ENCODE measurements around the gene SKA1.
"Not testable (repeated sequence)": the region's sequence is repeated elsewhere in the genome, so short reads cannot be mapped to it uniquely, and the experiment has no call there.

SKA1 gene

DNA sequence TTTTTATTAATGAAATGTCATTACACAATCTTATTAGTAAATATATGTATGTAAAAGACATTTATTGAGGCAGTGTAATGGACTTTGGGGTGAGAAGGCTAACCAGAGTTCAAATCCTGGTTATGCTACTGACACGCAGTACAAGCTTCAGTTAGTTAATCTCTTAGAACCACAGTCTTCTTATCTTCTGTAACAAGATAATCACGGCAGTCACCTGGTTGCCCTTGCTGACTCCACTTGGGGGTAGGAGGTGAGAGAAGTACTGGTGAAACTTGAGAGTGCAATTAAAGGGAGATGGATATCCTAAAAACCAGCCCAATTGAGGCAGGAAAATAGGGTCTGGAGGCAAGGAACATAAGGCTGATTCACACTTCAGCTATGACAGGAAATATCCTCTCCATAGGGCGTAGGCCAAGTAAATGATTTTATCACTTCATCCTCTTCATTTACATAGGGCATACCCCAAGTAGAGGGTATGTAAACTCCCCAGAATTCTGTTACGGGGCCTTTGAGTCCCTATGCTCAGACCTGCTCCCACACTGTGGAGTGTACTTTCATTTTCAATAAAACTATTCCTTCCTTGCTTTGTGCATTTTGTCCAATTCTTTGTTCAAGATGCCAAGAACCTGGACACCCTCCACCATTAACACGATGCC, 21.3 kb downstream of the SKA1 start:
- Histone ChIP-seq H3K9ac (ENCODE audit: low read length) (no peak overlapping the region), H3K27me3 (ENCODE audit: control insufficient read depth, insufficient read depth, low read length) (peaks cover 38% of the 10 kb centered on the region), H3K36me3 (ENCODE audit: control insufficient read depth, low read depth, low read length) (peaks cover 10% of the 10 kb centered on the region), H3K9me3 (ENCODE audit: control insufficient read depth, low read depth, low read length) (no peaks in the 10 kb centered on the region), H3K4me1 (ENCODE audit: control insufficient read depth, low read depth, low read length) (peaks cover 34% of the 10 kb centered on the region), H3K27ac (ENCODE audit: low read length) (no peak overlapping the region), H3K4me3 (ENCODE audit: low read length) (no peak overlapping the region)

DNA sequence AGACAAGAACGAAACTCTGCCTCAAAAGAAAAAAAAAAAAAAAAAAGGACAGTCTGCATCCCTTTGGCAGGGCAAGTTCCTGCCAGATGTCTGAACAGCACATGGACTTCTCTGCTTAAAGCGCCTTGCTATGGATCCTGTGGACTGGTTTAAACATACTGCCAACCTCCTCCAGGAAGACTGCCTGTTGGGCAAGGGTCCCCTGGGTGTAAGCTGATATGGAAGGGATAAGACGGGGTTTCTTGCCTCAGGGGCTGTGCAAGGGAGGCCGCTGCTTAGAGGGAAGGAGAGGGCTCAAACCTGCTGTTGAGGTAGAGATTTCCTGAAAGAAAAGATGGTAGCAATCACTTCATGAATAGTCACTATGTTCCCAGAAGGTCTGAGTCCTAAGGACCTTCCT, 22.2 kb downstream of the SKA1 start:
- H3K27me3 ChIP-seq (ENCODE audit: control insufficient read depth, insufficient read depth, low read length) = peaks cover 47% of the 10 kb centered on the region
- no peaks in the 10 kb centered on the region for H3K9me3 ChIP-seq (ENCODE audit: control insufficient read depth, low read depth, low read length)
- H3K9ac ChIP-seq (ENCODE audit: low read length) = no peak overlapping the region
- H3K4me1 ChIP-seq (ENCODE audit: control insufficient read depth, low read depth, low read length) = peaks cover 42% of the 10 kb centered on the region
- no peak overlapping the region for H3K4me3 ChIP-seq (ENCODE audit: low read length)
- H3K27ac ChIP-seq (ENCODE audit: low read length) = no peak overlapping the region
- H3K36me3 ChIP-seq (ENCODE audit: control insufficient read depth, low read depth, low read length) = peaks cover under 1% of the 10 kb centered on the region

DNA sequence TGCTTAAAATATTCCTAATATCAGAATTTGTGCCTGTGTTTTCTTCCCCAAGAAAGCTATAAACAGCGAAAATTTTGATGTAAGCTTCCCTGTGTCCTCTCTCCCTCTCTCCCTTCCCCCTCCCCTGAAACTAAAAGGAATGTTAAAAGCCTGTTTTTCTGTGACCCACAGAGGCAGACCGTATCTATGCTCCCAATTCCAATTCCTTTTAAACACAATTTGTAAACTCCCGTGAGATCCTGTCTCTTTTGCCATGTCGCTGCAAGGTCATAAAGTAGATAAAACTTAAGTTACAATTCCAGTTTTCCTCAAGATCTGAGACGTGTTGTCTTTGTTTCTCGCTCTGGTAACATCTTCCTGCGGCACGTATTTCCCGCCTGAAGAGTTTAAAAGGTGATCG, 23.3 kb downstream of the SKA1 start:
- Histone ChIP-seq H3K27ac (ENCODE audit: low read length) (no peak overlapping the region), H3K4me1 (ENCODE audit: control insufficient read depth, low read depth, low read length) (peaks cover 49% of the 10 kb centered on the region), H3K9me3 (ENCODE audit: control insufficient read depth, low read depth, low read length) (no peaks in the 10 kb centered on the region), H3K27me3 (ENCODE audit: control insufficient read depth, insufficient read depth, low read length) (peaks cover 58% of the 10 kb centered on the region), H3K4me3 (ENCODE audit: low read length) (peak overlapping the region; percentile 58), H3K36me3 (ENCODE audit: control insufficient read depth, low read depth, low read length) (no peaks in the 10 kb centered on the region), H3K9ac (ENCODE audit: low read length) (peak overlapping the region; percentile 47)

DNA sequence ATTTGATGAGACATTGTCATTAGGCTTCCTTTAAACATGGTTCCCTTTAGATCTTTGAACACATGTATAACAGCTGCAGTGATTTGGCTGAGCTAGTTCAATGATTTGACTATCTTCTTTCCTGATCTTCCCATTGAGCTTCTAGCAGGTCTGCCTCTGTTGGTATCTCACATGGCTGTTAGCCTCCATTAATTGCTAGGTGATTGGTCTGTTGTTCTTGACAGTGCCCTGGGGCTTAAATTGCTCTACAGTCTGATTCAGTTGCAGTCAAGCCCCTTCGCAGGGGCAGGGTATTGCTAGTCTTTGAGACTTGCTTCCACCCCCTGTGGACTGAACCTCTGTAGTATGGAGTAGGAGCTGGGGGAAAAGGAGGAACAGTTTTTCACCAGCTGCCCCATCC, 24.1 kb downstream of the SKA1 start:
- Histone ChIP-seq H3K9ac (ENCODE audit: low read length) (no peak overlapping the region), H3K27ac (ENCODE audit: low read length) (no peak overlapping the region), H3K4me1 (ENCODE audit: control insufficient read depth, low read depth, low read length) (peaks cover 49% of the 10 kb centered on the region), H3K9me3 (ENCODE audit: control insufficient read depth, low read depth, low read length) (no peaks in the 10 kb centered on the region), H3K27me3 (ENCODE audit: control insufficient read depth, insufficient read depth, low read length) (peaks cover 67% of the 10 kb centered on the region), H3K4me3 (ENCODE audit: low read length) (peak overlapping the region; percentile 6), H3K36me3 (ENCODE audit: control insufficient read depth, low read depth, low read length) (no peaks in the 10 kb centered on the region)

DNA sequence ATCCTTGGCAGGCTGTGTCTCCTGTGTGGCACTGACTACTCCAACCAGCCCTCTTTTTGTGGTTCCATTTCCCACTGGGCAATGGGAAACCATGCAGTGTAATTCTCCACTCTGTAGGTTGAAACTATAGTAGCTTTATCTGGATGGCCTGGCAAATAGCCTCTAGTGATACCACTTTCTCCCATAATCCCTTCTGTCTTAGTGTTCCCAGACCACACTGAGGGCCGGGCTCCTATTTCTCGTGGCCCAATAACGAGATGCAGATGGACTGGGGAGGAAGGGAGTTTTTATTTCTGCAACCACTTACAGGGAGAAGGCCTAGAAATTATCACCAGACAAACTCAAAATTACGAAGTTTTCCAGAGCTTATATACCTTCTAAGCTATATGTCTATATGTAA, 24.7 kb downstream of the SKA1 start:
- Histone ChIP-seq H3K4me3 (ENCODE audit: low read length) (no peak overlapping the region), H3K36me3 (ENCODE audit: control insufficient read depth, low read depth, low read length) (no peaks in the 10 kb centered on the region), H3K27me3 (ENCODE audit: control insufficient read depth, insufficient read depth, low read length) (peaks cover 73% of the 10 kb centered on the region), H3K4me1 (ENCODE audit: control insufficient read depth, low read depth, low read length) (peaks cover 49% of the 10 kb centered on the region), H3K9me3 (ENCODE audit: control insufficient read depth, low read depth, low read length) (no peaks in the 10 kb centered on the region), H3K9ac (ENCODE audit: low read length) (no peak overlapping the region), H3K27ac (ENCODE audit: low read length) (no peak overlapping the region)

DNA sequence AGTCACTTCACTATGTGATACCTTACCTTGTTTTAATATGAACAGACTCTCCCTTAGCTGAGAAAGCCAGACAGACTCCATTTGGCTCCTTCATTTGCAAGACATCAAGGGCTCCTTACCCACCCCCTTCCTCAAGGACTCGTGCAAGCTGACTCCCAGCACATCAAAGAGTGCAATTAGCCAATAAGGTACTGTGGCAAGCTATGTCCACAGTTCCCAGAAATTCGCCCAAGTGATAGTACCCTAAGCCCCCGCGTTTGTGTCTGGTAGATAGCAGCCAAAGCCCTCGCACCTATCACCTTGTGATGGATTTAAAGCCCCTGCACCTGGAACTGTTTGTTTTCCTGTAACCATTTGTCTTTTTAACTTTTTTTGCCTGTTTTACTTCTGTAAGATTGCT, 25.6 kb downstream of the SKA1 start:
- not testable (repeated sequence) for H3K27ac ChIP-seq (ENCODE audit: low read length); H3K9me3 ChIP-seq (ENCODE audit: control insufficient read depth, low read depth, low read length); H3K9ac ChIP-seq (ENCODE audit: low read length); H3K36me3 ChIP-seq (ENCODE audit: control insufficient read depth, low read depth, low read length)
- Histone ChIP-seq H3K4me3 (ENCODE audit: low read length) (peak overlapping the region; percentile 47), H3K27me3 (ENCODE audit: control insufficient read depth, insufficient read depth, low read length) (peaks cover 81% of the 10 kb centered on the region), H3K4me1 (ENCODE audit: control insufficient read depth, low read depth, low read length) (peaks cover 52% of the 10 kb centered on the region)

DNA sequence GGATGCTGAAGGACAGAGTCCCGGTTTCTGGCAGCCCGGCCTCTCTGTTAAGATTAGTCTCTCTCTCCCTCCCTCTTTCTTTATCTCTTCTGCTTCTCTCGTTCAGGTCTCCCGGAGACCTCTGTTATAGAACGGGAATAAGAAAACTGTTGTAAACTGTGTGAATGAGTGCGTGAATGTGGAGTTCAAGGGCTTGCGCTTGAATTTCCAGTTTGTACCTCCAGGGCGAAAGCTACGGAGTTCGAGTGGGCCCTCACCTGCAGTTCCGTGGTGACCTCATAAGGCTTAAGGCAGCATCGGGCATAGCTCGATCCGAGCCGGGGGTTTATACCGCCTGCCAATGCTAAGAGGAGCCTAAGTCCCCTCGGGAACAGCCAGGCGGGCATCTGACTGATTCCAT, 26.4 kb downstream of the SKA1 start:
- no peaks in the 10 kb centered on the region for H3K9me3 ChIP-seq (ENCODE audit: control insufficient read depth, low read depth, low read length)
- no peak overlapping the region for H3K27ac ChIP-seq (ENCODE audit: low read length)
- peaks cover 85% of the 10 kb centered on the region for H3K27me3 ChIP-seq (ENCODE audit: control insufficient read depth, insufficient read depth, low read length)
- H3K9ac ChIP-seq (ENCODE audit: low read length) = no peak overlapping the region
- peak overlapping the region; percentile 47 for H3K4me3 ChIP-seq (ENCODE audit: low read length)
- H3K4me1 ChIP-seq (ENCODE audit: control insufficient read depth, low read depth, low read length) = peaks cover 61% of the 10 kb centered on the region
- no peaks in the 10 kb centered on the region for H3K36me3 ChIP-seq (ENCODE audit: control insufficient read depth, low read depth, low read length)

DNA sequence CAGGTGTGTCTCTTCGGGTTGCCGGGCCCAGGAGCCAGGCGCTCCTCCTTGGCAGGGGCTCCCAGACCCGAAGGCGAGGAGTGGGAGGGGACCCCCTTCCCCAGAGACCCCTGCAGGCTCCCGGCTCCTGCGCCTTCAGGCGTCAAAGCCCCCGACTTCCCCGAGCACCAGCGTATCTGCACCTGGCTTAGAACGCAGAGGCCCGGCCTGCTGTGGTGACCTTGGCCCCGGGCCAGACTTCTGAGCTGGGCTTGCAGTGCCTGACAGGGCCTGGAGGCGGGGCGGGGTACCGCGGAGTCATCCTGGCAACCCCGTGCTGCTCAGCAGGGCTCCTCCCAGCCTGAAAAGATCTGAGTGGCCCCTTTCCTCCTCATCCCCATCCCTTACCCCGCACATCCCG, 27.0 kb downstream of the SKA1 start:
- peaks cover 67% of the 10 kb centered on the region for H3K4me1 ChIP-seq (ENCODE audit: control insufficient read depth, low read depth, low read length)

DNA sequence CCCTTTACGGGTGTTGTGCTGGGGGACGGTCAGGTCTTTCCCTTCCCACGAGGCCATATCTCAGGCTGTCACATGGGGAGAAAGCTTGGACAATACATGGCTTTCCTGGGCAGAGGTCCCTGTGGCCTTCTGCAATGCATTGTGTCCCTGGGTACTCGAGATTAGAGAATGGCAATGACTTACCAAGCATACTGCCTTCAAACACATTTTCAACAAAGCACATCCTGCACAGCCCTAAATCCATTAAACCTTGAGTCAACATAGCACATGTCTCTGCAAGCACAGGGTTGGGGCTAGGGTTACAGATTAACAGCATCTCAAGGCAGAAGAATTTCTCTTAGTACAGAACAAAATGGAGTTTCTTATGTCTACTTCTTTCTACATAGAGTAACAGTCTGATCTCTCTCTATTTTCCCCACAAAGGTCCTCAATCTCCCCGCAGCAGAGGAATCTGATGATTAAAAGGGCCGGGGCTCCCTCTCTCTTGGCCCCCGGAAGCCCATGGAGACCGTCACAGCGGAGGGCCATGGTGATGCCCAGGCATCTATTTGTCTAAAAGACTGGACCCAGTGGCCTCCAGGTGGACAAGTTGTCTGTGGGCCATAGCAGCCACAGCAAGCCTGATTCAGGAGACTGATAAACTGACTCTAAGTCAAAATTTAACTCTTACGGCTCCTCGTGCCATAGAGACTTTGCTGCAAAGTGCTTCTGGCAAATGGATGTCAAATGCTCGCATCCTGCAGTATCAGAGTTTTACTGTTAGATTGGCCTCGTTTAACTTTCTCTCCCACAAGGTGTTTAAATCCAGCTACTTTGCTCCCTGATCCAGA, 30.1 kb downstream of the SKA1 start:
- Histone ChIP-seq H3K9ac (ENCODE audit: low read length) (peak overlapping the region; percentile 1), H3K27me3 (ENCODE audit: control insufficient read depth, insufficient read depth, low read length) (peaks cover 82% of the 10 kb centered on the region), H3K4me1 (ENCODE audit: control insufficient read depth, low read depth, low read length) (peaks cover 68% of the 10 kb centered on the region)
- not testable (repeated sequence) for H3K36me3 ChIP-seq (ENCODE audit: control insufficient read depth, low read depth, low read length); H3K9me3 ChIP-seq (ENCODE audit: control insufficient read depth, low read depth, low read length); H3K27ac ChIP-seq (ENCODE audit: low read length); H3K4me3 ChIP-seq (ENCODE audit: low read length)

More for the DNA sequence above, 27.0 kb downstream of the SKA1 start:
- peaks cover 91% of the 10 kb centered on the region for H3K27me3 ChIP-seq (ENCODE audit: control insufficient read depth, insufficient read depth, low read length)
- no peak overlapping the region for H3K9ac ChIP-seq (ENCODE audit: low read length)
- H3K36me3 ChIP-seq (ENCODE audit: control insufficient read depth, low read depth, low read length) = no peaks in the 10 kb centered on the region
- no peaks in the 10 kb centered on the region for H3K9me3 ChIP-seq (ENCODE audit: control insufficient read depth, low read depth, low read length)
- H3K4me3 ChIP-seq (ENCODE audit: low read length) = peak overlapping the region; percentile 47
- H3K27ac ChIP-seq (ENCODE audit: low read length) = no peak overlapping the region

DNA sequence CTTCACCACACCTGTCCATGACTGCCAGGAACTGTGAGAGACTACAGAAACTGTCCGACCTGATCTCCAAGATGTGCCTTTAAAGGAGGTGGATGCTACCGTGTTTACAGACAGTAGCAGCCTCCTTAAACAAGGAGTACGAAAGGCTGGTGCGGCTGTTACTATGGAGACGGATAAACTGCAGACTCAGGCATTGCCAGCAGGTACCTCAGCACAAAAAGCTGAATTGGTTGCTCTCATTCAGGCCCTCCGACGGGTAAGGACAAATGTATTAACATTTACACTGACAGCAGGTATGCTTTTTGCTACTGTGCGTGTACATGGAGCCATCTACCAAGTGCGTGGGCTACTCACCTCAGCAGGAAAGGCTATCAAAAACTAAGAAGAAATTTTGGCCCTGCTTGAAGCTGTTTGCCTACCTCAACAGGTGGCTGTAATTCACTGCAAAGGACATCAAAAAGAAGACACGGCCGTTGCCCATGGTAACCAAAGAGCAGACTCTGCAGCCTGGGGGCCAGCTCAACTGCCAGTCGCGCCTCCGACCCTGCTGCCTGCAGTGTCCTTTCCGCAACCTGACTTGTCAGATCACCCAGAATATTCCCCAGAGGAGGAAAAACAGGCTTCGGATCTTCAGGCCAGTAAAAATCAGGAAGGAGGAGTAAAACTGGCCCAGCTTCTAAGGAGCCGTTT, 30.9 kb downstream of the SKA1 start:
- Histone ChIP-seq H3K4me1 (ENCODE audit: control insufficient read depth, low read depth, low read length) (peaks cover 60% of the 10 kb centered on the region), H3K9me3 (ENCODE audit: control insufficient read depth, low read depth, low read length) (no peaks in the 10 kb centered on the region), H3K27ac (ENCODE audit: low read length) (no peak overlapping the region), H3K27me3 (ENCODE audit: control insufficient read depth, insufficient read depth, low read length) (peaks cover 75% of the 10 kb centered on the region), H3K9ac (ENCODE audit: low read length) (peak overlapping the region; percentile 1), H3K4me3 (ENCODE audit: low read length) (no peak overlapping the region), H3K36me3 (ENCODE audit: control insufficient read depth, low read depth, low read length) (no peaks in the 10 kb centered on the region)

DNA sequence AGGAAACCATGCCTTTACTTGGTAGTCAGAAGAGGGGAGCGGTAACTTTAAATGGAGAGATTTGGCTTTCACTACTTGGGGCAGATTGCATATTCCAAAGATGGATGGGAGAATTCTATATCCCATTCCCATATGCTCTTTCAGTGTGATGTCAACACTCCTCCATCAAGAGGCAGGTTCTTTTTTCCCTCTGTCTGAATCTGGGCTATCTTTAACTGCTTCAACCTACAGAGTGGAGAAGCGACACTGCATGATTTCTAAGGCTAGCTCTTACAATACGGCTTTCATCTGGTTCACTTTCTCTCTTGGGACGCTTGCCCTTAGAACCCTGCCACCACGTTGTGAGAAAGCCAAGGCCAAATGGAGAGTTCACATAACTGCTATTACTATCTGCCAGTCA, 34.4 kb downstream of the SKA1 start:
- H3K4me1 ChIP-seq (ENCODE audit: control insufficient read depth, low read depth, low read length) = peaks cover 41% of the 10 kb centered on the region

More for the DNA sequence above, 34.4 kb downstream of the SKA1 start:
- Histone ChIP-seq H3K27ac (ENCODE audit: low read length) (no peak overlapping the region), H3K27me3 (ENCODE audit: control insufficient read depth, insufficient read depth, low read length) (peaks cover 39% of the 10 kb centered on the region), H3K36me3 (ENCODE audit: control insufficient read depth, low read depth, low read length) (no peaks in the 10 kb centered on the region), H3K4me3 (ENCODE audit: low read length) (no peak overlapping the region), H3K9me3 (ENCODE audit: control insufficient read depth, low read depth, low read length) (no peaks in the 10 kb centered on the region), H3K9ac (ENCODE audit: low read length) (no peak overlapping the region)
